Choroid plexus epithelial cell (primary cell): ENCODE data around the gene MAJIN.
A peak's percentile ranks its signal among the peaks of the same experiment; 100 is the strongest.
"Not testable (repeated sequence)": the region's sequence is repeated elsewhere in the genome, so short reads cannot be mapped to it uniquely, and the experiment has no call there.

Experiments
- DNase-seq: peaks from one replicate; pipeline ENCODE4 v3.0.0-alpha.2; 2010; ENCODE audit warnings: low read depth
- H3K4me3 ChIP-seq: 2 replicates; pipeline ENCODE4 v1.5.1; 2011; ENCODE audit warnings: low read depth, mild to moderate bottlenecking, control low read depth, low read length, moderate library complexity
- TF ChIP-seq, protein P1 (sequence below): conservative IDR thresholded peaks from 2 replicates; pipeline ENCODE4 v1.5.1; 2011; ENCODE audit warnings: low read depth, mild to moderate bottlenecking, control low read depth, inconsistent platforms, low read length, moderate library complexity

Gene MAJIN

DNA sequence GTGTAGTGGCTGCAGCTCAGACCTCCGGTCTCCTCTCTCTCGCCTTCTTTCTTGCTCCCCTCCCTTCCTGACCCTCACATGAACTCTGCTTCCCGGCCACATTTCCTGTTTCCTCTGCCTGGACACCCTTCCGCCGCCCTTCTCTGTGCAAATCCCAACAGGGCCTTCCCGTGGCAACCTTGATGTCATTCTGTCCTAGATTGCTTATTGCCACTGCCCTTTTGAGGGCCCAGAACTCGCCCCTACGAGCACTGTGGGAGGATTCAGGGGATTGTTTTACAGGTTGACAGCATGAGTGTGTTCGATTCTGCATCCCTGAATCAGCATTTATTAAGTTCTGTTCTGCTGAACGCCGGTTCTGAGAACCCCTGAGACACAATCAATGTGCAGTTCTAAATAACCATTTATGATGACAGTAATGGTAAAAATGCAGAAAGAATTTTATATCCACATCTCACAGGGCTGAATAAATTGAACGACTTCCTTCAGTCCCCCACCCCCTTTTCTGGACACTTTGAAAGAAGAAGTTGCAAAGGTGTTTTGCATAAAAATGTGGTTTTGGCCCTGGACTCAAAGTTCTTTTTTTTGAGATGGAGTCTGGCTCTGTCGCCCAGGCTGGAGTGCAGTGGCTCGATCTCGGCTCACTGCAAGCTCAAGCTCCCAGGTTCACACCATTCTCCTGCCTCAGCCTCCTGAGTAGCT lies 18.5 kb upstream of the MAJIN start:
- H3K4me3 ChIP-seq = no peak overlapping the region
- DNase-seq = peak; percentile 23
- TF ChIP-seq, protein P1, sequence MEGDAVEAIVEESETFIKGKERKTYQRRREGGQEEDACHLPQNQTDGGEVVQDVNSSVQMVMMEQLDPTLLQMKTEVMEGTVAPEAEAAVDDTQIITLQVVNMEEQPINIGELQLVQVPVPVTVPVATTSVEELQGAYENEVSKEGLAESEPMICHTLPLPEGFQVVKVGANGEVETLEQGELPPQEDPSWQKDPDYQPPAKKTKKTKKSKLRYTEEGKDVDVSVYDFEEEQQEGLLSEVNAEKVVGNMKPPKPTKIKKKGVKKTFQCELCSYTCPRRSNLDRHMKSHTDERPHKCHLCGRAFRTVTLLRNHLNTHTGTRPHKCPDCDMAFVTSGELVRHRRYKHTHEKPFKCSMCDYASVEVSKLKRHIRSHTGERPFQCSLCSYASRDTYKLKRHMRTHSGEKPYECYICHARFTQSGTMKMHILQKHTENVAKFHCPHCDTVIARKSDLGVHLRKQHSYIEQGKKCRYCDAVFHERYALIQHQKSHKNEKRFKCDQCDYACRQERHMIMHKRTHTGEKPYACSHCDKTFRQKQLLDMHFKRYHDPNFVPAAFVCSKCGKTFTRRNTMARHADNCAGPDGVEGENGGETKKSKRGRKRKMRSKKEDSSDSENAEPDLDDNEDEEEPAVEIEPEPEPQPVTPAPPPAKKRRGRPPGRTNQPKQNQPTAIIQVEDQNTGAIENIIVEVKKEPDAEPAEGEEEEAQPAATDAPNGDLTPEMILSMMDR = no peak

DNA sequence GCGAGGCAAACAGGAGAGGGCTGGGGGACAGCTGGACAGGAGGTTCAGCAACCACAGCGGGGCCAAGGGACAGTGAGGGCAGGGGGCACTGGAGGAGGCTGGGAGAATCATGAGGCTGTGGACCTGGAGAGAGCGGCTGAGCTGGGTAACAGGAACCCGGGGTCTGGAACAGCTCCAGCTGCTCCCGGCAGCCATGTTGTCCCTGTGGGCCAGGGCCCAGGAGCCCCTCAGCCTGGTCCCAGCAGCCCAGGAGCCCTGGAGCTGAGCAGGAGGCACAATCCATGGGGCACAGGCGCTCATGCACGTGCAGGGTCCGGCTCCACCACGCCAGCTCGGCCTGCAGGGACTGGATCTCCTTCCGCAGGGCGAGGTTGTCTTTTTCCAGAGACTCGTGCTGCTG lies 17.5 kb upstream of the MAJIN start:
- TF ChIP-seq, protein P1 = no peak
- no peak for DNase-seq
- H3K4me3 ChIP-seq = no peak overlapping the region

DNA sequence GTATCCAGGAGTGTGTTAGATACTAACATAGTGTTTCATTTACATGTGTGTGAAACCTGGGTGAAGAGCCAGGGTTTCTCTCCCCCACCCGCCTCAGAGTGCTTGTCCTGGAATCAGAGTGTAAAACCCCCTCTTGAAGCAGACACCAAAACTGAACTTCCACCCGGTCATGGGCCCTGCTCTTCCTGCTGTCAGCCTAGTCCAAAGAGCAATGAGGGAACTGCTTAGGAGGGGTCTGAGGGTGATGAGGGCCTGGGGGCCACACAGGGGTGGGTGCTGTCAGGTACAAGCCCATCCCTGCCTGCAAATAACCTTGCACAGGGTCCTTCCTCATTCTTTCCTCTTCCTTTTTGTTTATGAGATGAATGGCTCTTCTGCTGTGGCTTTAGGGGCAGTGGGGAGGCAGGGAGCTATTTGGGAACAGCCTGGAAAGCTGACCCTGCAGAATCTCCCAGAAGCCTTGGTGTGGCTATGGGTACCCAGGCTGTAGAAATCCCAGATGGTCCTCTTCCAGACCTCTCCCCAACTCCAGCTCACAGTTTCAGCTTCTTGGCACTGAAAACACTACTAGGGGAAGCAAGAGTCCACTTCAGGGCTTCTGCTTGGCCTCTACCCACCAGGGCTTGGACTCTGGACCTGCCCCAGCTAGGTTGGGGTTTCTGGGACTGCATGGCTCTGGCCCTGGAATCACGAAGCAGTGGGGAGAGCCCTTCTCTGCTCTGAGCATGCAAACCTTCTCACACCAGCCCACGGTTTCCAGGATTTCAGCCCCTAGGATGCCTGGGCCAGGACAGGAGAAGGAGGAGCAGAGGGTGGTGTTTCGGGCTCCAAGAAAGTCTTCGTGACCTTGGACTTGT lies 16.3 kb upstream of the MAJIN start:
- no peak overlapping the region for H3K4me3 ChIP-seq
- DNase-seq = no peak
- TF ChIP-seq, protein P1 = no peak

DNA sequence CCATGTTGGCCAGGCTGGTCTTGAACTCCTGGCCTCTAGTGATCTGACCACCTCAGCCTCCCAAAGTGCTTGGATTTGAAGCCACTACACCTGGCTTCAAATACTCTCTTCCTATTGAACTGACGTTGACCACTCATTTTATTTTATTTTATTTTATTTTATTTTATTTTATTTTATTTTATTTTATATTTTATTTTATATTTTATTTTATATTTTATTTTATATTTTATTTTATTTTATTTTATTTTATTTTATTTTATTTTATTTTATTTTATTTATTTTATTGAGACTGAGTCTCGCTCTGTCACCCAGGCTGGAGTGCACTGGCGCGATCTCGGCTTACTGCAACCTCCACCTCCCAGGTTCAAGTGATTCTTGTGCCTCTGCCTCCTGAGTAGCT lies 11.4 kb upstream of the MAJIN start:
- DNase-seq = not testable (repeated sequence)

DNA sequence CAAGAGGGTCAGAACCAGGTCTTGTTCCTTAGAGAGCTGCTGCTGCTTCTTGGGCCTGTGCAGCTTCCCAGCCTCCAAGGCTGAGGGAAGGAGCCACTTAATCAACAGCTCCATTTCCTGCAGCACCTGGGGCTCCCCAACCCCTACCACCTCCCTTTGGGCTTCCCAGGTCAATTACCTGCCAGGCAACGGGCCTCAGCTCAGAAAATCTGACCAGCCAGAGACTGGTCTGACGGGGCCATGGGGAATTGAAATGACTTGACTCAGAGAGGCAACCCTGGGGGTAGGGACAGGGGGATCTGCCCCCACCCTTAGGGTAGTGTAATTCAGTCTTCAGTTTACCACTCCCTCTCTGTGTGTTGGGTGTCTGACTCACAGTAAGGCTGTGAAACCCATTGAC lies 4.7 kb upstream of the MAJIN start:
- H3K4me3 ChIP-seq = no peak overlapping the region
- TF ChIP-seq, protein P1 = no peak
- DNase-seq = no peak

More for the DNA sequence above, 11.4 kb upstream of the MAJIN start:
- not testable (repeated sequence) for H3K4me3 ChIP-seq

DNA sequence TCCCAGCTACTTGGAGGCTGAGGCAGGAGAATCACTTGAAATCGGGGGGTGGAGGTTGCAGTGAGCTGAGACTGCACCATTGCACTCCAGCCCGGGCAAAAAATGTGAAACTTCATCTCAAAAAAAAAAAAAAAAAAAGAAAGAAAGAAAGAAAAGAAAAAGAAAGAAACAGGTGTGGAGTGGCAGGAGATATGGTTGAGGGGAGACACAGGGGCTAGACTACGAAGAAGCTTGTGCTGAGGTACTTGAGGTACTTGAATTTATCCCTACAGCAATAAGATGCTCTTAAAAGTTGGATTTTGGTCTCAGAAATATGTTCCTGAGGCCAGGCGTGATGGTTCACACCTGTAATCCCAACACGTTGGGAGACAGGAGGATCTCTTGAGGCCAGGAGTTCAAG lies 2.2 kb upstream of the MAJIN start:
- no peak overlapping the region for H3K4me3 ChIP-seq
- DNase-seq = no peak
- TF ChIP-seq, protein P1 = no peak

DNA sequence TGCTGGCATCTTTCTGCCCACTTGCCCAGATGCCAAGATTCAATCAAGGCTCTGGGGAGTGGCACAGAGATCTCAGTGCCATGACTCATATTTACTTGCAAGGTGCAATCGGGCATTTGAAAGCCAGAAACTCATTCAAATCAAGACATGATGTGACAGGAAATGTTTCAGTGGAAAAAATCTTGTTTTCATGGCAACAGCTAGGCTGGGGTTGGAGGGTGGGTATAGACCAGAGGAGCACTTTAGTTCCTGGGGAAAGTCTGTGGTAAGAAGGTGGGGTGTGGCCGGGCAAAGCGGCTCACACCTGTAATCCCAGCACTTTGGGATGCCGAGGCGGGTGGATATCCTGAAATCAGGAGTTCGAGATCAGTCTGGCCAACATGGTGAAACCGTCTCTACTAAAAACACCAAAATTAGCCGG lies 1.2 kb downstream of the MAJIN start:
- no peak overlapping the region for H3K4me3 ChIP-seq
- DNase-seq = no peak
- TF ChIP-seq, protein P1 = no peak
